WTC11 (cell line): ENCODE results near the gene LCNL1. TPM values are rescaled to one million over a fixed set of nuclear protein-coding genes. Genes with fewer than 3 reads are reported as not detected.
A peak's percentile ranks its signal among the peaks of the same experiment; 100 is the strongest.

ENCODE experiments used
- ATAC-seq: fragments of 200-7000 bp; cut with Tn5 transposase; 2 replicates; pipeline ENCODE4 v1.10.0; 2021; ENCODE audit warnings: mild to moderate bottlenecking, moderate library complexity
- CTCF ChIA-PET: fragments of 300-600 bp; sonication (Branson Sonifier 250); formaldehyde crosslinking; loops from one replicate; lab custom pipeline; 2021; ENCODE audit warnings: antibody characterized with exemption; lab: Charles Lee
- POLR2A ChIA-PET: fragments of 350-600 bp; sonication (Branson Sonifier 250); formaldehyde crosslinking; loops from one replicate; lab custom pipeline; 2021; ENCODE audit warnings: antibody characterized with exemption; lab: Charles Lee
- DNase-seq: peaks from one replicate; pipeline ENCODE4 v3.0.0; 2021; ENCODE audit warnings: low spot score
- H3K27ac Mint-ChIP-seq: 2 replicates; pipeline ENCODE4 v1.8.0; 2021; ENCODE audit warnings: mixed read lengths
- H3K27me3 Mint-ChIP-seq: 2 replicates; pipeline ENCODE4 v1.8.0; 2021; ENCODE audit warnings: low read depth, mild to moderate bottlenecking, moderate library complexity, mixed read lengths
- H3K36me3 Mint-ChIP-seq: 2 replicates; pipeline ENCODE4 v1.8.0; 2021; ENCODE audit warnings: mixed read lengths
- H3K4me1 Mint-ChIP-seq: 2 replicates; pipeline ENCODE4 v1.8.0; 2022; ENCODE audit warnings: mixed read lengths
- H3K4me3 Mint-ChIP-seq: 2 replicates; pipeline ENCODE4 v1.8.0; 2021; ENCODE audit warnings: mild to moderate bottlenecking, moderate library complexity, mixed read lengths
- H3K9me3 Mint-ChIP-seq: 2 replicates; pipeline ENCODE4 v1.8.0; 2021; ENCODE audit warnings: mixed read lengths
- ARID4B ChIP-seq: sonication (generic); formaldehyde crosslinking; IDR thresholded peaks from 2 replicates; pipeline ENCODE4 v1.8.0; 2023; ENCODE audit warnings: missing genetic modification reagents, mild to moderate bottlenecking, borderline replicate concordance
- ATF1 ChIP-seq: sonication (generic); formaldehyde crosslinking; IDR thresholded peaks from 2 replicates; pipeline ENCODE4 v1.8.1; 2023; ENCODE audit warnings: mild to moderate bottlenecking, moderate library complexity, missing genetic modification reagents
- CDX4 ChIP-seq: fragments of 250-450 bp; sonication (Bioruptor Pico); IDR thresholded peaks from 2 replicates; pipeline ENCODE4 v1.9.0; 2021; ENCODE audit warnings: moderate library complexity, mild to moderate bottlenecking, inconsistent platforms, borderline replicate concordance
- E2F1 ChIP-seq: sonication (generic); formaldehyde crosslinking; IDR thresholded peaks from 2 replicates; pipeline ENCODE4 v1.8.0; 2022; ENCODE audit warnings: mild to moderate bottlenecking, missing genetic modification reagents
- ESRRA ChIP-seq: sonication (generic); formaldehyde crosslinking; IDR thresholded peaks from 2 replicates; pipeline ENCODE4 v1.8.1; 2022; ENCODE audit warnings: mild to moderate bottlenecking, missing genetic modification reagents, borderline replicate concordance
- FOXJ3 ChIP-seq: sonication (generic); formaldehyde crosslinking; IDR thresholded peaks from 2 replicates; pipeline ENCODE4 v1.9.0; 2021; ENCODE audit warnings: missing genetic modification reagents, mild to moderate bottlenecking, borderline replicate concordance
- FOXK1 ChIP-seq: sonication (generic); formaldehyde crosslinking; IDR thresholded peaks from 2 replicates; pipeline ENCODE4 v1.8.0; 2022; ENCODE audit warnings: mild to moderate bottlenecking, moderate library complexity, missing genetic modification reagents
- IRF1 ChIP-seq: sonication (generic); formaldehyde crosslinking; IDR thresholded peaks from 2 replicates; pipeline ENCODE4 v1.8.0; 2023; ENCODE audit warnings: missing genetic modification reagents
- KAT7 ChIP-seq: sonication (generic); formaldehyde crosslinking; IDR thresholded peaks from 2 replicates; pipeline ENCODE4 v1.8.1; 2023; ENCODE audit warnings: missing genetic modification reagents, mild to moderate bottlenecking, borderline replicate concordance
- NFATC4 ChIP-seq: fragments of 250-450 bp; sonication (Bioruptor Pico); IDR thresholded peaks from 2 replicates; pipeline ENCODE4 v1.9.0; 2021; ENCODE audit warnings: mild to moderate bottlenecking
- PRDM15 ChIP-seq: sonication (generic); formaldehyde crosslinking; IDR thresholded peaks from 2 replicates; pipeline ENCODE4 v1.8.0; 2022; ENCODE audit warnings: missing genetic modification reagents
- TEAD1 ChIP-seq: sonication (generic); formaldehyde crosslinking; IDR thresholded peaks from 2 replicates; pipeline ENCODE4 v1.8.0; 2022; ENCODE audit warnings: mild to moderate bottlenecking, missing genetic modification reagents
- USF2 ChIP-seq: sonication (generic); formaldehyde crosslinking; IDR thresholded peaks from 2 replicates; pipeline ENCODE4 v1.8.1; 2023; ENCODE audit warnings: mild to moderate bottlenecking, missing genetic modification reagents, moderate library complexity
- ZBTB43 ChIP-seq: sonication (generic); formaldehyde crosslinking; IDR thresholded peaks from 2 replicates; pipeline ENCODE4 v1.8.1; 2023; ENCODE audit warnings: mild to moderate bottlenecking, missing genetic modification reagents
- ZNF121 ChIP-seq: sonication (generic); formaldehyde crosslinking; IDR thresholded peaks from 2 replicates; pipeline ENCODE4 v1.8.0; 2023; ENCODE audit warnings: missing genetic modification reagents
- ZNF138 ChIP-seq: sonication (generic); formaldehyde crosslinking; conservative IDR thresholded peaks from 2 replicates; pipeline ENCODE4 v1.8.1; 2022; ENCODE audit warnings: mild to moderate bottlenecking, moderate library complexity, missing genetic modification reagents
- ZNF232 ChIP-seq: sonication (generic); formaldehyde crosslinking; IDR thresholded peaks from 2 replicates; pipeline ENCODE4 v1.8.0; 2022; ENCODE audit warnings: mild to moderate bottlenecking, missing genetic modification reagents
- ZNF416 ChIP-seq: fragments of 250-450 bp; sonication (Bioruptor Pico); IDR thresholded peaks from 2 replicates; pipeline ENCODE4 v1.9.0; 2021; ENCODE audit warnings: mild to moderate bottlenecking, inconsistent platforms
- ZNF423 ChIP-seq: fragments of 250-450 bp; sonication (Bioruptor Pico); IDR thresholded peaks from 2 replicates; pipeline ENCODE4 v2.1.2; 2022; ENCODE audit warnings: mild to moderate bottlenecking, moderate library complexity
- ZNF671 ChIP-seq: fragments of 250-450 bp; sonication (Bioruptor Pico); IDR thresholded peaks from 2 replicates; pipeline ENCODE4 v1.8.0; 2021; ENCODE audit warnings: mild to moderate bottlenecking
- total RNA-seq: library from RNA; stranded (reverse); gene quantifications from 3 replicates; pipeline ENCODE4 v1.2.3, GENCODE V29; 2021

LCNL1 gene
- total RNA-seq, 1 experiment from 2014 or later = 0.50 TPM

- ATAC-seq (no peak), DNase-seq (no peak)
- H3K9me3 Mint-ChIP-seq = peaks cover 9% of the 10 kb centered on the region
Measured at GRCh38 chr9:136958898-136959850, 23.6 kb upstream of the LCNL1 start.

GRCh38 chr9:136960212-136960937 lies 22.4 kb upstream of the LCNL1 start:
- ATAC-seq (no peak), DNase-seq (no peak)
- Mint-ChIP-seq H3K4me3 (no peak overlapping the region), H3K36me3 (no peaks in the 10 kb centered on the region), H3K27me3 (no peaks in the 10 kb centered on the region), H3K4me1 (no peaks in the 10 kb centered on the region), H3K9me3 (peaks cover 9% of the 10 kb centered on the region), H3K27ac (no peak overlapping the region)
- ChIA-PET CTCF (interaction anchor here (0.6 to 1.8 kb wide), 8 partner anchors 12 to 159 kb away, joined by 3 to 11 read pairs (median 4); no protein-coding TSS in a partner anchor), POLR2A (no interaction called here)
- TF ChIP-seq PRDM15 (CRISPR knock-in tag) (no peak), ZNF416 (no peak), USF2 (CRISPR knock-in tag) (no peak), ZNF138 (CRISPR knock-in tag) (no peak), IRF1 (CRISPR knock-in tag) (no peak), ESRRA (no peak), ZBTB43 (CRISPR knock-in tag) (no peak), ARID4B (no peak), FOXJ3 (CRISPR knock-in tag) (no peak), FOXK1 (CRISPR knock-in tag) (no peak), TEAD1 (CRISPR knock-in tag) (no peak), KAT7 (CRISPR knock-in tag) (no peak), E2F1 (no peak), ZNF121 (no peak), ZNF232 (no peak), ATF1 (CRISPR knock-in tag) (no peak), ZNF671 (no peak), CDX4 (CRISPR knock-in tag) (no peak)

More at GRCh38 chr9:136958898-136959850, 23.6 kb upstream of the LCNL1 start:
- 0 out of 2 replicates have a peak, but pooled peaks have one; percentile 44 for TF ChIP-seq ZNF423 (CRISPR knock-in tag)
- no peak for TF ChIP-seq NFATC4 (CRISPR knock-in tag)
- TF ChIP-seq, all 79 proteins: peak for 1
- POLR2A ChIA-PET = no interaction called here
- no peaks in the 10 kb centered on the region for H3K27me3 Mint-ChIP-seq
- no peak overlapping the region for H3K4me3 Mint-ChIP-seq
- no peak overlapping the region for H3K27ac Mint-ChIP-seq
- CTCF ChIA-PET = interaction anchor here (1.1 to 1.8 kb wide), 6 partner anchors 11 to 87 kb away, joined by 3 to 11 read pairs (median 5); no protein-coding TSS in a partner anchor
- no peaks in the 10 kb centered on the region for H3K36me3 Mint-ChIP-seq
- no peaks in the 10 kb centered on the region for H3K4me1 Mint-ChIP-seq
